Muscle layer of duodenum (tissue), 2 donors: ENCODE data around the gene KCTD13.

ENCODE experiments used
- H3K27ac ChIP-seq: one replicate; pipeline ENCODE4 v1.7.0; 2013; ENCODE audit warnings: mild to moderate bottlenecking, low read length
- H3K27me3 ChIP-seq: one replicate; pipeline ENCODE4 v1.7.0; 2013; ENCODE audit warnings: low read depth, mild to moderate bottlenecking, control low read depth, low read length
- H3K36me3 ChIP-seq, 2 donors: one replicate each; pipeline ENCODE4 v1.7.0; 2013; ENCODE audit warnings: low read length in 2 of 2, control low read depth in 1 of 2, mild to moderate bottlenecking in 1 of 2; ENCODE audit not compliant: insufficient read depth in 2 of 2, control insufficient read depth in 1 of 2
- H3K4me1 ChIP-seq, 2 donors: one replicate each; pipeline ENCODE4 v1.7.0; 2013; ENCODE audit warnings: low read length in 2 of 2, mild to moderate bottlenecking in 2 of 2, control low read depth in 1 of 2, moderate library complexity in 1 of 2; ENCODE audit not compliant: insufficient read depth in 2 of 2, control insufficient read depth in 1 of 2
- H3K4me3 ChIP-seq, 2 donors: one replicate each; pipeline ENCODE4 v1.7.0; 2013; ENCODE audit warnings: low read length in 2 of 2, low read depth in 1 of 2, mild to moderate bottlenecking in 1 of 2
- H3K9me3 ChIP-seq, 2 donors: one replicate each; pipeline ENCODE4 v1.7.0; 2013; ENCODE audit warnings: low read length in 2 of 2, control low read depth in 1 of 2, mild to moderate bottlenecking in 1 of 2; ENCODE audit not compliant: control insufficient read depth in 1 of 2
- donor health status: healthy.

Gene KCTD13

GRCh38 chr16:29858149-29858849, 67.7 kb downstream of the KCTD13 start:
- Histone ChIP-seq H3K4me3 (no peak overlapping the region), H3K36me3 (peaks cover 16 to 32% of the 10 kb centered on the region in 2 donors), H3K9me3 (no peaks in the 10 kb centered on the region), H3K27me3 (no peaks in the 10 kb centered on the region), H3K27ac (no peak overlapping the region), H3K4me1 (peaks cover 5 to 18% of the 10 kb centered on the region in 2 donors)

GRCh38 chr16:29857133-29857760, 68.8 kb downstream of the KCTD13 start:
- H3K4me1 ChIP-seq = peaks cover 5 to 15% of the 10 kb centered on the region in 2 donors
- no peaks in the 10 kb centered on the region for H3K9me3 ChIP-seq
- peaks cover 16 to 32% of the 10 kb centered on the region in 2 donors for H3K36me3 ChIP-seq
- H3K27ac ChIP-seq = no peak overlapping the region
- H3K4me3 ChIP-seq = no peak overlapping the region
- H3K27me3 ChIP-seq = no peaks in the 10 kb centered on the region
